H9 (cell line): Measurements from ENCODE around the gene PIAS2. TPM values are rescaled to one million over a fixed set of nuclear protein-coding genes. Genes with fewer than 3 reads are reported as not detected.

ENCODE experiments used
- DNase-seq: peaks from one replicate; pipeline ENCODE4 v3.0.0-alpha.2; 2017
- H2AFZ ChIP-seq: one replicate; pipeline ENCODE4 v1.6.1; 2013; ENCODE audit warnings: mild to moderate bottlenecking, low read length, control low read depth, moderate library complexity
- H2AK5ac ChIP-seq: 2 replicates; pipeline ENCODE4 v1.6.1; 2013; ENCODE audit warnings: low read length, control low read depth, mixed read lengths; ENCODE audit not compliant: insufficient read length
- H2BK120ac ChIP-seq: one replicate; pipeline ENCODE4 v1.6.1; 2013; ENCODE audit warnings: low read depth, mild to moderate bottlenecking, low read length, control low read depth, inconsistent platforms; ENCODE audit not compliant: poor library complexity, severe bottlenecking
- H2BK12ac ChIP-seq: 2 replicates; pipeline ENCODE4 v1.6.1; 2013; ENCODE audit warnings: low read length, control low read depth, mixed read lengths, low read depth; ENCODE audit not compliant: insufficient read length
- H2BK15ac ChIP-seq: 2 replicates; pipeline ENCODE4 v1.6.1; 2013; ENCODE audit warnings: low read depth, low read length, control low read depth
- H2BK20ac ChIP-seq: one replicate; pipeline ENCODE4 v1.6.1; 2013; ENCODE audit warnings: low read depth, mild to moderate bottlenecking, low read length, control low read depth, inconsistent platforms; ENCODE audit not compliant: poor library complexity, severe bottlenecking
- H2BK5ac ChIP-seq: 2 replicates; pipeline ENCODE4 v1.6.1; 2013; ENCODE audit warnings: low read length, control low read depth, mixed read lengths; ENCODE audit not compliant: insufficient read length
- H3K14ac ChIP-seq: 2 replicates; pipeline ENCODE4 v1.6.1; 2013; ENCODE audit warnings: low read length, control low read depth; ENCODE audit not compliant: insufficient read depth
- H3K18ac ChIP-seq: 2 replicates; pipeline ENCODE4 v1.6.1; 2013; ENCODE audit warnings: low read depth, mild to moderate bottlenecking, mixed read lengths, low read length, control low read depth; ENCODE audit not compliant: insufficient read length
- H3K23ac ChIP-seq: 2 replicates; pipeline ENCODE4 v1.6.1; 2013; ENCODE audit warnings: low read length, control low read depth, mixed read lengths, low read depth; ENCODE audit not compliant: insufficient read length
- H3K23me2 ChIP-seq: 2 replicates; pipeline ENCODE4 v1.6.1; 2013; ENCODE audit warnings: low read depth, mild to moderate bottlenecking, mixed read lengths, low read length, control low read depth; ENCODE audit not compliant: insufficient read length, poor library complexity, severe bottlenecking
- H3K27ac ChIP-seq: 2 replicates; pipeline ENCODE4 v1.5.1; 2013; ENCODE audit warnings: low read length, control low read depth, mixed read lengths, low read depth; ENCODE audit not compliant: insufficient read length
- H3K27me3 ChIP-seq: 2 replicates; pipeline ENCODE4 v1.6.1; 2013; ENCODE audit warnings: low read length, control low read depth, inconsistent platforms; ENCODE audit not compliant: insufficient read depth
- H3K4ac ChIP-seq: 2 replicates; pipeline ENCODE4 v1.6.1; 2013; ENCODE audit warnings: low read depth, mild to moderate bottlenecking, control low read depth, inconsistent platforms, low read length, moderate library complexity
- H3K4me1 ChIP-seq: 2 replicates; pipeline ENCODE4 v1.6.1; 2013; ENCODE audit warnings: low read length, control low read depth, inconsistent platforms; ENCODE audit not compliant: insufficient read depth
- H3K4me2 ChIP-seq: 2 replicates; pipeline ENCODE4 v1.6.1; 2013; ENCODE audit warnings: low read length, control low read depth, mixed read lengths; ENCODE audit not compliant: insufficient read length, insufficient read depth
- H3K56ac ChIP-seq: 2 replicates; pipeline ENCODE4 v1.6.1; 2013; ENCODE audit warnings: low read depth, mild to moderate bottlenecking, mixed read lengths, low read length, control low read depth; ENCODE audit not compliant: insufficient read length
- H3K79me1 ChIP-seq: 2 replicates; pipeline ENCODE4 v1.6.1; 2013; ENCODE audit warnings: low read depth, mild to moderate bottlenecking, moderate library complexity, low read length, control low read depth, inconsistent platforms; ENCODE audit not compliant: insufficient read depth, poor library complexity, severe bottlenecking
- H3K79me2 ChIP-seq: 2 replicates; pipeline ENCODE4 v1.6.1; 2013; ENCODE audit warnings: low read length, control low read depth, inconsistent platforms; ENCODE audit not compliant: insufficient read depth
- H3K9ac ChIP-seq: 2 replicates; pipeline ENCODE4 v1.6.1; 2013; ENCODE audit warnings: low read length, control low read depth, mixed read lengths; ENCODE audit not compliant: insufficient read length; ENCODE audit errors: extremely low read depth
- H3K9me3 ChIP-seq: one replicate; pipeline ENCODE4 v1.6.1; 2013; ENCODE audit warnings: low read depth, low read length, inconsistent platforms; ENCODE audit not compliant: control insufficient read depth
- H3T11ph ChIP-seq: one replicate; pipeline ENCODE4 v1.6.1; 2013; ENCODE audit warnings: mild to moderate bottlenecking, low read length, control low read depth, inconsistent platforms
- H4K20me1 ChIP-seq: one replicate; pipeline ENCODE4 v1.6.1; 2013; ENCODE audit not compliant: control insufficient read depth, insufficient read length, insufficient read depth
- H4K5ac ChIP-seq: 2 replicates; pipeline ENCODE4 v1.6.1; 2013; ENCODE audit warnings: low read depth, mild to moderate bottlenecking, mixed read lengths, low read length, control low read depth; ENCODE audit not compliant: insufficient read length
- H4K8ac ChIP-seq: replicated peaks from 2 replicates; pipeline ENCODE4 v1.6.1; 2013; ENCODE audit warnings: low read length, control low read depth, mixed read lengths, low read depth; ENCODE audit not compliant: insufficient read length
- H4K91ac ChIP-seq: 2 replicates; pipeline ENCODE4 v1.6.1; 2013; ENCODE audit warnings: low read depth, mild to moderate bottlenecking, moderate library complexity, mixed read lengths, low read length, control low read depth; ENCODE audit not compliant: insufficient read length
- H3K27ac Mint-ChIP-seq, 3 experiments: 2 replicates in 2 of 3; 3 replicates in 1 of 3; pipeline ENCODE4 v1.8.0; 2020 to 2021; ENCODE audit warnings: mixed read lengths in 3 of 3, mild to moderate bottlenecking in 1 of 3, moderate library complexity in 1 of 3
- H3K27me3 Mint-ChIP-seq: 2 replicates; pipeline ENCODE4 v1.8.0; 2021; ENCODE audit warnings: low read depth, mild to moderate bottlenecking, moderate library complexity, mixed read lengths
- H3K36me3 Mint-ChIP-seq, 3 experiments: 2 replicates in 2 of 3; 3 replicates in 1 of 3; pipeline ENCODE4 v1.8.0; 2020 to 2021; ENCODE audit warnings: low read depth in 3 of 3, mixed read lengths in 3 of 3; ENCODE audit not compliant: insufficient read depth in 1 of 3
- H3K4me1 Mint-ChIP-seq, 2 experiments: 2 replicates each; pipeline ENCODE4 v1.8.0; 2020; ENCODE audit warnings: mixed read lengths in 2 of 2
- H3K4me3 Mint-ChIP-seq, 2 experiments: 2 replicates in 1 of 2; 3 replicates in 1 of 2; pipeline ENCODE4 v1.8.0; 2020 to 2021; ENCODE audit warnings: mild to moderate bottlenecking in 2 of 2, mixed read lengths in 2 of 2, moderate library complexity in 1 of 2
- H3K9me3 Mint-ChIP-seq, 2 experiments: 2 replicates in 1 of 2; 3 replicates in 1 of 2; pipeline ENCODE4 v1.8.0; 2020; ENCODE audit warnings: mild to moderate bottlenecking in 2 of 2, mixed read lengths in 2 of 2, moderate library complexity in 1 of 2
- WGBS: extraction: QIAGEN DNeasy Blood & Tissue Kit; methylation state at CpG from one replicate; pipeline ENCODE4 v1.1.7; 2013; ENCODE audit warnings: missing lambda C conversion rate, low lambda C conversion rate, mixed read lengths; ENCODE audit not compliant: insufficient read length; ENCODE audit errors: extremely low coverage; 5-methylcytosine and 5-hydroxymethylcytosine counted together
- total RNA-seq: library from RNA; stranded (reverse); gene quantifications from 2 replicates; pipeline ENCODE4 v1.2.1, GENCODE V29; 2021
- TF ChIP-seq, protein P1 (sequence below): fragments of 200-600 bp; sonication (generic); conservative IDR thresholded peaks from 3 replicates; pipeline ENCODE4 v1.8.0; 2021; ENCODE audit warnings: antibody characterized with exemption, mild to moderate bottlenecking

Gene PIAS2
- total RNA-seq, 1 experiment from 2014 or later = 58.4 TPM

DNA sequence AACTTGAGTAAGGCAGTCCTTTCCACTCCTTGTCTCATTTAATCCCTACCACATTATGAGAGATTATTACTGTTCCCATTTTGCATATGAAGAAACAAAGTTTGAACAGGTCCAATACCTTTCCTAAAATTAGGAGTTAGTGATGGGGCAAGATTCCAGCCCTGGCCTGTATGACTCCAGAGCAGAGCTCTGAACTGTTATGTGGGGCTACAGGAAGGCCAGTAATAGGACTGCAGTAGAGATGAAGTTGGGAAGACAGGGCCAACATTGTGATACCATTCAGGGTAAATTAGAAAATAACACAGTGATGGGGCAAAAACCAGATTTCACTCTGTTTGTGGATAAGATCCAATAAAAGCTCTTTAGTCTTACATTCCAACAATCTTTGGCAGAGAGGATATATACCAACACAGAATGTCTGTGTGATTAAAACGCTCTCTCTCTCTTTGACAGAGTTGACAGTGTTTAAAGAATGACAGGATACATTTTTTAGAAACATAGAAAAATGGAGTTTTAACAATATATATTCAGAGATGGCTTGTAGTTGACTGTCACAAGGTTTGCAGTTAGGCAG, 22.8 kb upstream of the PIAS2 start:
- Histone ChIP-seq H3K4ac (no peak overlapping the region), H3K27ac (no peak overlapping the region), H4K91ac (no peak overlapping the region), H3T11ph (no peak overlapping the region), H2AFZ (no peak overlapping the region), H3K56ac (no peak overlapping the region), H3K9me3 (no peaks in the 10 kb centered on the region), H2BK12ac (no peak overlapping the region), H3K4me2 (no peak overlapping the region), H3K79me2 (no peaks in the 10 kb centered on the region), H2BK5ac (no peak overlapping the region), H3K23ac (no peak overlapping the region), H3K4me1 (peaks cover 5% of the 10 kb centered on the region; the same call in 1 of the 2 replicates), H3K14ac (no peak overlapping the region), H3K23me2 (no peaks in the 10 kb centered on the region), H3K18ac (no peak overlapping the region), H2BK120ac (no peak overlapping the region), H4K8ac (no peak overlapping the region), H2AK5ac (no peak overlapping the region), H3K79me1 (no peaks in the 10 kb centered on the region), H3K27me3 (no peaks in the 10 kb centered on the region), H2BK15ac (no peak overlapping the region), H3K9ac (no peak overlapping the region), H2BK20ac (no peak overlapping the region), H4K5ac (no peak overlapping the region), H4K20me1 (no peaks in the 10 kb centered on the region)
- H3K27ac Mint-ChIP-seq = no peak overlapping the region; a peak in 1 of 7 replicates
- DNase-seq = no peak
- H3K4me3 Mint-ChIP-seq = no peak overlapping the region
- no CpG with 5 or more reads among the region's 1 CpG for WGBS
- H3K4me1 Mint-ChIP-seq = peaks cover 13 to 15% of the 10 kb centered on the region in 2 experiments
- H3K9me3 Mint-ChIP-seq = no peaks in the 10 kb centered on the region
- H3K27me3 Mint-ChIP-seq = no peaks in the 10 kb centered on the region
- TF ChIP-seq, protein P1, sequence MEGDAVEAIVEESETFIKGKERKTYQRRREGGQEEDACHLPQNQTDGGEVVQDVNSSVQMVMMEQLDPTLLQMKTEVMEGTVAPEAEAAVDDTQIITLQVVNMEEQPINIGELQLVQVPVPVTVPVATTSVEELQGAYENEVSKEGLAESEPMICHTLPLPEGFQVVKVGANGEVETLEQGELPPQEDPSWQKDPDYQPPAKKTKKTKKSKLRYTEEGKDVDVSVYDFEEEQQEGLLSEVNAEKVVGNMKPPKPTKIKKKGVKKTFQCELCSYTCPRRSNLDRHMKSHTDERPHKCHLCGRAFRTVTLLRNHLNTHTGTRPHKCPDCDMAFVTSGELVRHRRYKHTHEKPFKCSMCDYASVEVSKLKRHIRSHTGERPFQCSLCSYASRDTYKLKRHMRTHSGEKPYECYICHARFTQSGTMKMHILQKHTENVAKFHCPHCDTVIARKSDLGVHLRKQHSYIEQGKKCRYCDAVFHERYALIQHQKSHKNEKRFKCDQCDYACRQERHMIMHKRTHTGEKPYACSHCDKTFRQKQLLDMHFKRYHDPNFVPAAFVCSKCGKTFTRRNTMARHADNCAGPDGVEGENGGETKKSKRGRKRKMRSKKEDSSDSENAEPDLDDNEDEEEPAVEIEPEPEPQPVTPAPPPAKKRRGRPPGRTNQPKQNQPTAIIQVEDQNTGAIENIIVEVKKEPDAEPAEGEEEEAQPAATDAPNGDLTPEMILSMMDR = no peak
- no peaks in the 10 kb centered on the region for H3K36me3 Mint-ChIP-seq
